MM.1S (cell line): ENCODE data around the gene EGFLAM.

Experiments used
- DNase-seq: peaks from one replicate; pipeline ENCODE4 v3.0.0-alpha.2; 2015
- H2AFZ ChIP-seq: fragments of 300-600 bp; sonication (generic); 2 replicates; pipeline ENCODE4 v1.6.0; 2016; ENCODE audit warnings: antibody characterized with exemption, low read length
- H3F3A ChIP-seq: fragments of 300-600 bp; sonication (generic); 2 replicates; pipeline ENCODE4 v1.6.1; 2016; ENCODE audit warnings: mild to moderate bottlenecking, antibody characterized with exemption, low read length, moderate library complexity, mixed read lengths; ENCODE audit not compliant: insufficient read depth
- H3K27ac ChIP-seq: fragments of 300-600 bp; sonication (generic); 2 replicates; pipeline ENCODE4 v1.5.1; 2016; ENCODE audit warnings: mild to moderate bottlenecking, low read length
- H3K27me3 ChIP-seq: fragments of 300-600 bp; sonication (generic); replicated peaks from 2 replicates; pipeline ENCODE4 v1.6.0; 2016; ENCODE audit warnings: low read length; ENCODE audit not compliant: insufficient read depth
- H3K36me3 ChIP-seq: fragments of 300-600 bp; sonication (generic); replicated peaks from 2 replicates; pipeline ENCODE4 v1.6.1; 2016; ENCODE audit warnings: mild to moderate bottlenecking, low read length, mixed read lengths; ENCODE audit not compliant: insufficient read depth
- H3K4me1 ChIP-seq: fragments of 300-600 bp; sonication (generic); 2 replicates; pipeline ENCODE4 v1.6.1; 2016; ENCODE audit warnings: low read length, mixed read lengths
- H3K4me2 ChIP-seq: fragments of 300-600 bp; sonication (generic); 2 replicates; pipeline ENCODE4 v1.6.0; 2016; ENCODE audit warnings: low read depth, low read length
- H3K4me3 ChIP-seq: fragments of 300-600 bp; sonication (generic); 2 replicates; pipeline ENCODE4 v1.5.1; 2016; ENCODE audit warnings: low read length, mixed read lengths
- H3K79me2 ChIP-seq: fragments of 300-600 bp; sonication (generic); 2 replicates; pipeline ENCODE4 v1.6.1; 2016; ENCODE audit warnings: mixed run types, low read length, mixed read lengths
- H3K9ac ChIP-seq: fragments of 300-600 bp; sonication (generic); 2 replicates; pipeline ENCODE4 v1.6.1; 2016; ENCODE audit warnings: low read length, mixed read lengths
- H3K9me2 ChIP-seq: fragments of 300-600 bp; sonication (generic); replicated peaks from 2 replicates; pipeline ENCODE4 v1.6.1; 2016; ENCODE audit warnings: mild to moderate bottlenecking, low read length, mixed read lengths; ENCODE audit not compliant: insufficient read depth
- H3K9me3 ChIP-seq: fragments of 300-600 bp; sonication (generic); replicated peaks from 2 replicates; pipeline ENCODE4 v1.6.1; 2016; ENCODE audit warnings: mild to moderate bottlenecking, low read length, mixed read lengths; ENCODE audit not compliant: insufficient read depth
- H4K20me1 ChIP-seq: fragments of 300-600 bp; sonication (generic); 2 replicates; pipeline ENCODE4 v1.6.1; 2016; ENCODE audit warnings: mild to moderate bottlenecking, low read length, moderate library complexity, mixed read lengths; ENCODE audit not compliant: insufficient read depth
- CTCF ChIP-seq: fragments of 300-600 bp; sonication (generic); IDR thresholded peaks from 2 replicates; pipeline ENCODE4 v1.5.1; 2016; ENCODE audit warnings: antibody characterized with exemption, low read length, mixed read lengths
- EZH2 ChIP-seq: fragments of 300-600 bp; sonication (generic); optimal IDR thresholded peaks from 2 replicates; pipeline ENCODE3; 2017; ENCODE audit warnings: low read depth, mild to moderate bottlenecking, antibody characterized with exemption, low read length, mixed read lengths
- EZH2phosphoT487 ChIP-seq: fragments of 300-600 bp; sonication (generic); IDR thresholded peaks from 2 replicates; pipeline ENCODE4 v1.6.1; 2018; ENCODE audit warnings: antibody characterized with exemption, low read length

Gene EGFLAM

GRCh38 chr5:38472541-38472940 is 214.2 kb downstream of the EGFLAM start:
- Histone ChIP-seq H4K20me1 (no peaks in the 10 kb centered on the region), H3K9me2 (no peaks in the 10 kb centered on the region), H3K27ac (no peak overlapping the region), H3K4me2 (no peak overlapping the region), H3K9ac (no peak overlapping the region), H3K9me3 (no peaks in the 10 kb centered on the region), H3K36me3 (no peaks in the 10 kb centered on the region), H3K4me1 (no peaks in the 10 kb centered on the region), H3K79me2 (no peaks in the 10 kb centered on the region), H3K4me3 (no peak overlapping the region), H2AFZ (no peak overlapping the region), H3F3A (no peaks in the 10 kb centered on the region), H3K27me3 (no peaks in the 10 kb centered on the region; the same call in 1 of the 2 replicates)
- TF ChIP-seq CTCF (no peak), EZH2 (no peak), EZH2phosphoT487 (no peak)
- no peak for DNase-seq

GRCh38 chr5:38473008-38473407 is 214.6 kb downstream of the EGFLAM start:
- Histone ChIP-seq H3K4me3 (no peak overlapping the region), H2AFZ (no peak overlapping the region), H3K4me1 (no peaks in the 10 kb centered on the region), H3K79me2 (no peaks in the 10 kb centered on the region), H3K9me3 (no peaks in the 10 kb centered on the region), H3F3A (no peaks in the 10 kb centered on the region), H4K20me1 (no peaks in the 10 kb centered on the region), H3K9ac (no peak overlapping the region), H3K4me2 (no peak overlapping the region), H3K36me3 (no peaks in the 10 kb centered on the region), H3K27ac (no peak overlapping the region), H3K27me3 (no peaks in the 10 kb centered on the region), H3K9me2 (no peaks in the 10 kb centered on the region)
- DNase-seq, result no peak
- TF ChIP-seq EZH2 (no peak), EZH2phosphoT487 (no peak), CTCF (no peak)

GRCh38 chr5:38478166-38478565 is 219.8 kb downstream of the EGFLAM start:
- H3K27me3 ChIP-seq, result no peaks in the 10 kb centered on the region
- H3K9me2 ChIP-seq, result no peaks in the 10 kb centered on the region
- H3K4me2 ChIP-seq, result no peak overlapping the region
- H3K9ac ChIP-seq, result no peak overlapping the region
- no peaks in the 10 kb centered on the region for H3K79me2 ChIP-seq
- H3K27ac ChIP-seq, result no peak overlapping the region
- no peaks in the 10 kb centered on the region for H3K36me3 ChIP-seq
- TF ChIP-seq CTCF (no peak), EZH2 (no peak), EZH2phosphoT487 (no peak)
- no peak for DNase-seq
- H2AFZ ChIP-seq, result no peak overlapping the region
- H3K4me1 ChIP-seq, result no peaks in the 10 kb centered on the region
- no peaks in the 10 kb centered on the region for H3K9me3 ChIP-seq
- H3F3A ChIP-seq, result no peaks in the 10 kb centered on the region
- no peaks in the 10 kb centered on the region for H4K20me1 ChIP-seq
- H3K4me3 ChIP-seq, result no peak overlapping the region
